GM21526 (cell line): ENCODE data around the gene LRRC8D.
"Not testable (repeated sequence)": the region's sequence is repeated elsewhere in the genome, so short reads cannot be mapped to it uniquely, and the experiment has no call there.

Source experiments
- ATAC-seq: cut with Tn5 transposase; IDR thresholded peaks from one replicate; pipeline ENCODE4 v1.9.1; 2021; ENCODE audit warnings: moderate library complexity; ENCODE audit not compliant: unreplicated experiment, low FRiP score

The LRRC8D gene

GRCh38 chr1:89908672-89909436, 88.0 kb downstream of the LRRC8D start:
- ATAC-seq, result no peak

- no peak for ATAC-seq
Observed at GRCh38 chr1:89910268-89910667, 89.4 kb downstream of the LRRC8D start.

GRCh38 chr1:89910780-89911179, 89.9 kb downstream of the LRRC8D start:
- ATAC-seq, result no peak

- ATAC-seq, result no peak
Observed at GRCh38 chr1:89911191-89911991, 90.6 kb downstream of the LRRC8D start.

GRCh38 chr1:89912073-89912472, 91.2 kb downstream of the LRRC8D start:
- no peak for ATAC-seq

GRCh38 chr1:89913353-89914095, 92.7 kb downstream of the LRRC8D start:
- ATAC-seq, result no peak

GRCh38 chr1:89917353-89917752, 96.5 kb downstream of the LRRC8D start:
- ATAC-seq, result no peak

DNA sequence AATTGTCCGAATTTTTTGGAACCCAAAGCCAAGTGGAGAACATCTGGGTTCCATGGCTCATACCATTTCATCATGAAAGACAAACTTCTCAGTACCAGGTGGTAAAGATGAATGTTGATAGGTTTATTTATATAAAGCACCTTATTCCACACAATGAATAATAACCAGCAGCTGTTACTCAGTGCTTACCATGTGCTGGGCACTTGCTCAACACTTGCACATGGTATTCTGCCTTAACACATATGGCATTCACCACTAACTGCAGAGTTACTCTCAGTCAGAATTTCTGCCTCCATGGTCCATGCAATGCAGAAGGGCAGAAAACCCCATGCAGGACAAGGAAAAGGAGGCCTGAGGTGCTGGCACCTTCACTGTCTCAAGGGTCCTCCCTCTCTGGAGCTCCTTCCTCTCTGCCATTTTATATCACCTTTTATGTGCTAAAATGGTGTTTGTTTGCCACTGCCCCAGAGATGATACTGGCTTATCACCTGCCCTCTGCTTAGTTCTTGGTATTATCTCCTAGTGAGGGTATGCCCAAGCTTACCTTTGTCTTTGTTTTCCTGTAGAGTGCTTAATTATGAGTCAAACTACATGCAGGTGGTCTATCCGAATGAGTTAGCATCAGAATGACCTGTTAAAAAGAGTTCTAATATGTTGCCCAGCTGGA, 97.4 kb downstream of the LRRC8D start:
- no peak for ATAC-seq

GRCh38 chr1:89918794-89919155, 97.9 kb downstream of the LRRC8D start:
- no peak for ATAC-seq

DNA sequence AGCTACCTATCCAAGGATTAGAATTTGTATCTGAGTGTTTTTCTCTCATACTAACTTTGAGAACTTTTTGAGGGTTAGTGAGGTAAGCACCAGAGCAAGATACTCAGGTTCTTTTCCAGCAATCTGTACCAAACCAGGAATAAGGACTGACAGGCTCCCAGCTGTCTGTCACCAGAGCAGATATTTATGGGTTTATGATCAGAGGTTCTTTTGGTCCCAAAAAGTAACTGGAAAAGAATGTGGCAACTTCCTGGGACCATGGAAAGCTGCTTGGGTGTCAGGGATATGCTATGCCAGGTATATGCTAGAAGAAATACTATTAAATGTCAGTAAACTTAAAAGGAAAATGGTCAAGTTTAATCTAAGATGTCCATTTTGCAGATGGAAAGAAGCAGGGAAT, 98.3 kb downstream of the LRRC8D start:
- ATAC-seq, result no peak

- ATAC-seq, result no peak
Observed at GRCh38 chr1:89922911-89923310, 102.1 kb downstream of the LRRC8D start.

DNA sequence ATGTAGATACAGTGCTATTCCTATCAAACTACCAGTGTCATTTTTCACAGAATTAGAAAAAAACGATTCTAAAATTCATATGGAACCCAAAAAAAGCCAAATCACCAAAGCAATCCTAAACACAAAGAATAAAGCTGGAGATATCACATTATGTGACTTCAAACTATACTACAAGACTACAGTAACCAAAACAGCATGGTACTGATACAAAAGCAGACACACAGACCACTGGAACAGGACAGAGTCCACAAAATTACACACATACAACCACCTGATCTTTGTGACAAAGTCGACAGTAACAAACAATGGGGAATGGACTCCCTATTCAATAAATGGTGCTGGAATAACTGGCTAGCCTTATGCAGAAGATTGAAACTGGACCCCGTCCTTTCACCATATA, 102.7 kb downstream of the LRRC8D start:
- no peak for ATAC-seq

DNA sequence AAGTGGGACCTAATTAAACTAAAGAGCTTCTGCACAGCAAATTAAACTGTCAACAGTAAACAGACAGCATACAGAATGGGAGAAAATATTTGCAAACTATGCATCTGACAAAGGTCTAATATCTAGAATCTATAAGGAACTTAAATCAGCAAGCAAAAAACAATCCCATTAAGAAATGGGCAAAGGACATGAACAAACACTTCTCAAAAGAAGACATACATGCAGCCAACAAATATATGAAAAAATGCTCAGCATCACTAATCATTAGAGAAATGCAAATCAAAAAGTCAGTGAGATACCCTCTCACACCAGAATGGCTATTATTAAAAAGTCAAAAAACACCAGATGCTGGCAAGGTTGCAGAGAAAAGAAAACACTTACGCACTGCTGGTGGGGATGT, 103.2 kb downstream of the LRRC8D start:
- not testable (repeated sequence) for ATAC-seq

DNA sequence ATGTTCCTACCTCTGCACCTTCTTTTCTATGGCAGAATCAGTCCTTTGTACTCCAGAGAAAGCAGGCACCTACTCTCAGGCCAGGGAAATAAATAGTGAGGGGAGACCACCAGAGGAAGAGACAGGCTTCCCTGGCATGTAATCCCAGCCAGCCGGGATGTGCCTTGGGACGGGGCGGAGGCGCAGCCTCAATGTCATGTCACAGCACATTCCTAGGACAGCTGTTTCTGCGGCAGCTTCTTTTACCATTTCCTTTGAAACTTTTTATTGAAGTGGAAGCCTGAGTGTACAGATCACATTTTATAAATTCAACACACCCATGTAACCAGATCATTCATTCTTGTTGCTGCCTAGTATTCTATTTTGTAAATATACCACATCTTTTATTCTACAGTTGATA, 106.2 kb downstream of the LRRC8D start:
- no peak for ATAC-seq

- ATAC-seq, result no peak
Observed at GRCh38 chr1:89927478-89927877, 106.6 kb downstream of the LRRC8D start.

- ATAC-seq, result no peak
Observed at GRCh38 chr1:89928506-89928905, 107.7 kb downstream of the LRRC8D start.

DNA sequence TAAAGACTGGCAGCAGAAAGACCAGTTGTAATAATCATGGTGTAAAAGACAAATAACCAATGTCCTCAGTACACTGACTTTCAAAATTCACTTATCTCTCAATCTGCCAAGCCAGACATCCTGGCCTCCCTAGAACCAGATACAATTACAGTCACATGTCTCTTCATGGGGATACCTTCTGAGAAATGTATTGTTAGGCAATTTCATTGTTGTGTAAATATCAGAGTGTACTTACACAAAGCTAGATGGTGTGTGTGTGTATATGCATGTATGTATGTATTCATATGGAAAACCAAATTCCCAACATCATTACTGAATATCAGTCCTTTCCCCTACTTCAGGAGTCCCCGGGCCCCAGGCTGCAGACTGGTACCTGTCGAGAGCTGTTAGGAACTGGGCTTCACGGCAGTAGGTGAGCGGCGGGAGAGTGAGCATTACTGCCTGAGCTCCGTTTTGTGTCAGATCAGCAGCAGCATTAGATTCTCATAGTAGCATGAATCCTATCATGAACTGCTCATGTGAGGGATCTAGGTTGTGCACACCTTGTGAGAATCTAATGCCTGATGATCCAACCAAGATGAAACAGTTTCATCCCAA, 108.7 kb downstream of the LRRC8D start:
- no peak for ATAC-seq

DNA sequence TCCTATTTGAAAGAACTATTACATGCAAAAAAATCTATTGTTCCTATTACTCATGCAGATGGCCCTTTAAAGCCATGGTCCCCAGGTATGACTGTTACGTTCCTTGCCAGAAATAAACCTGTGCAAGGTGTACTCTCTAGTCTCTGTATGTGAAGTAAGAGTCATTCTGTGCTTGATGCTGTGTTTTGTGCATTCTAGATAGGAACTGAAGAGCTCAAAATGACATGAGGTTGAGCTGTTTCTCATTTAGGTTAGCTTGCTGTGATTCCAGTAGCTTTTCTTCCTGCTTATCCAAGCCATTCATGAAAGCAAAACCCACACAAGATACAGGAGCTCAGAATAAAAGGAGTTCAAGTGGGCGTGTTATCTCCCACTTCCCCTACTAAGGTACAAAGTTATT, 109.7 kb downstream of the LRRC8D start:
- ATAC-seq, result no peak

DNA sequence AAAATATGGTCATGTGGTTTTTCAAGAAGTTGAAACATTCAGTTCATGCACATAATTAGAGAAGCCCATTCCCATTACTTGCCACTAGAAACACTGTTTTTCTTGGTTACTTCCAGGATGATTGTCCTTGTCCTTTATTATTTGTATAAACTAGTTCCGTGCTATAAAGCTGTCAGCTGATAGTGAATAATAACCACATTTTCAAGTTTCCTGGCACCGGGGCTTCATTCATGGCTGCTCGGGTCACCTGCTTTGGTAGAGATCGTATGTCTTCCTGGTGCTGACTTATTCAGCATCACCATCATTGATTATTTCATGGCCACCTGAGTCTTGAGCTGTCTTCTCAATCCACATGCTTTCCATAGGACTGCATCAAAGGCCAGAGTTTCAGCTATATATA, 111.1 kb downstream of the LRRC8D start:
- ATAC-seq, result no peak

- ATAC-seq, result no peak
Observed at GRCh38 chr1:89932598-89933364, 111.9 kb downstream of the LRRC8D start.
